SK-MEL-5 (cell line): ENCODE measurements around the gene SMOC1. TPM values are rescaled to one million over a fixed set of nuclear protein-coding genes. Genes with fewer than 3 reads are reported as not detected.

ENCODE experiments used
- DNase-seq: peaks from one replicate; pipeline ENCODE4 v3.0.0-alpha.2; 2016; ENCODE audit warnings: low read depth, low spot score
- in situ Hi-C: cut with HindIII; loops from 2 replicates; pipeline ENCODE4 v1.10.0; 2016; ENCODE audit warnings: low sequenced_read_pairs, high pct_unique_total_duplicates, low pct_unique_long_range_greater_than_20kb
- polyA plus RNA-seq, 2 experiments: library from polyadenylated mRNA; depleted of rRNA; stranded (reverse); fragments of >200 nt; gene quantifications; 2 replicates each; pipeline ENCODE4 v1.2.3, GENCODE V29; 2015
- total RNA-seq: library from RNA; depleted of rRNA; stranded (reverse); fragments of >200 nt; shearing (Covaris generic); gene quantifications from 2 replicates; pipeline ENCODE4 v1.2.3, GENCODE V29; 2014; rRNA removed

SMOC1 gene, protein sequence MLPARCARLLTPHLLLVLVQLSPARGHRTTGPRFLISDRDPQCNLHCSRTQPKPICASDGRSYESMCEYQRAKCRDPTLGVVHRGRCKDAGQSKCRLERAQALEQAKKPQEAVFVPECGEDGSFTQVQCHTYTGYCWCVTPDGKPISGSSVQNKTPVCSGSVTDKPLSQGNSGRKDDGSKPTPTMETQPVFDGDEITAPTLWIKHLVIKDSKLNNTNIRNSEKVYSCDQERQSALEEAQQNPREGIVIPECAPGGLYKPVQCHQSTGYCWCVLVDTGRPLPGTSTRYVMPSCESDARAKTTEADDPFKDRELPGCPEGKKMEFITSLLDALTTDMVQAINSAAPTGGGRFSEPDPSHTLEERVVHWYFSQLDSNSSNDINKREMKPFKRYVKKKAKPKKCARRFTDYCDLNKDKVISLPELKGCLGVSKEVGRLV
- total RNA-seq = 0.08 TPM in 1 of 2 replicates, not detected in the other
- 0.30 and 0.43 TPM in 2 replicates for polyA plus RNA-seq (2015; cell fraction: cytosol; rRNA removed)
- 0.11 and 0.22 TPM in 2 replicates for polyA plus RNA-seq (2015; cell fraction: nucleus; rRNA removed)

- in situ Hi-C loops = no loop called here
- DNase-seq = peak; percentile 42
Observed at GRCh38 chr14:69879175-69880043, at the start of gene SMOC1. Gene SMOC1 (plus strand): TSS chr14:69879416. CDS start chr14:69879679, 263 bp downstream.

GRCh38 chr14:69838881-69839416 lies 40.3 kb upstream of the SMOC1 start:
- in situ Hi-C loops = no loop called here
- no peak for DNase-seq

GRCh38 chr14:69839661-69840060 lies 39.6 kb upstream of the SMOC1 start:
- no peak for DNase-seq
- in situ Hi-C loops = no loop called here

DNA sequence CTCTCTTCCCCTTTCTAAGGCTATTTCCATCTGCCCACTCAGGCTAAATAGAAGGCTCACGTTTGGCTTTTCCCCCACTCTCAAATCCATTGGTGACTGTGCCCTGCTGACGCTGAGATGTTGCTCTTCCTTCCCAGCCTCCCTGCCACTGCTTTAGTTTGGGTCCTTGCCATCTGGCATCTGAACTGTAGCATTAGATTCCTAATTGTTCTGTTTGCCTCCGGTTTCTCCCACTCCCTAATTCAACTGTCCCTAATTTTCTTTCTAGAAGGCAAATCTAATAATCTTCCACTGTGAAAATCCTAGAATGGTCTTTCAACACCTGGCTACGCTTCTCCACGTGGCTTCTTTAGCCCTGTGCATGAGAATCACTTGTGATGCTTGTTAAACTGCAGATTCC lies 37.6 kb upstream of the SMOC1 start:
- DNase-seq = no peak
- in situ Hi-C loops = no loop called here

DNA sequence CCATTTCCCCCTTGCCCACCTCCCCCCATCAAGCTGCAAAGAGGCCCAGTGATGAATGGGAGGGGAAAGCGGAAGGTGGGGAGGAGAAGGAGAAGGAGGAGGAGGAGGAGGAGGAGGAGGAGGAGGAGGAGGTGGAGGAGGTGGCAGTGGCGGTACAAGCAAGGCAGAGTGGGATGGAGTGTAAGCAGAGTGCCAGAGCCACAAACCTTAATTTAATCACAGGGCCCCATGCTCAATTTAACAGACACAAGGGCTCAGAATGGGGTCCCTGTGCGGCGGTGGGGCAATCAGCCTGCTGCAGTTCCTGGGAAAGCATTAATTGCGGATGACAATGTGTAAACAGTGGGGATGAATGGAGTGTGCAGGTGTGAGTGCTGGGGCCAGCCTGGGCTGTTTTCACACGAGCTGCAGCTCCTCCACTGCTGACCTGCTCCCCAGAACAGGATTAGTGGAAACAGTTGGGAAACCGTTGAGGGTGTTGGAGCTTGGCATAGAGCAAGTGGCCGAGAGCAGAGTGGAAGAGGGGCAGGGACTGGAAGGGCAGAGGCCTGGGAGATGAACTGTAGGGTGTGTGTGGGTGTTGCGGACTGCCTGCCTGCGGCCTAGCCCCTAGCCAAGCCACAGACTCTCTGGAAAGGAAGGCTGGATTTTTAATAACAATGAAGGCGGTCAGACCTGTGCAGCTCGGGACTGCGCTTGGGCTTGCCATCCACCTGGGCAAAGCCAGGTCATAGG lies 36.4 kb upstream of the SMOC1 start:
- DNase-seq = no peak
- in situ Hi-C loops = no loop called here

- in situ Hi-C loops = no loop called here
- DNase-seq = no peak
Observed at GRCh38 chr14:69844171-69844570, 35.0 kb upstream of the SMOC1 start.

DNA sequence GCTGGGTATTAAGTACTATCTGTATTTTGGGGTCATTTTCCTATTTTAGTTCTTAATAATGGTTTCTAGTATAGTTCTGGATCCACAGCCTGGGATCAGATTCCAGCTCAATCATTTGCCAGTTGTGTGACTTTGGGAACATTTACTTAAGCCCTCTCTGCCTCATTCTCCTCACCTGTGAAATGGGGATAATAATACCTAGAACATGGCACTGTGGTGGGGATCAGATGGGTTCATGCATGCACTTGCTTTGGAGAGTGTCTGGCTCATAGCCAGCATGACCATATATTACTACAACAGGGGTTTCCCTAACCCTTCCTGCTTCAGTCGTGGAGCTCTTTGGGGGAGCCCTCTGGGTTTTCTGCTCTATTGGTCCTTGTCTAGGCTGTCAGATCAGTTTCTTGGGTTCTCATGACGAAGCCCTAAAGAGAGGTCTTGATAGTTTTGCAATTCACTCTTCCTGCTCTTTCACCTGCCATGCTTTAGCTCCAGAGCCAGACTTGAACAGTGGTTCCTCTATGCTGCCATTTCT lies 34.1 kb upstream of the SMOC1 start:
- in situ Hi-C loops = no loop called here
- no peak for DNase-seq

- DNase-seq = peak; percentile 24
- in situ Hi-C loops = no loop called here
Observed at GRCh38 chr14:69845787-69846186, 33.4 kb upstream of the SMOC1 start.

DNA sequence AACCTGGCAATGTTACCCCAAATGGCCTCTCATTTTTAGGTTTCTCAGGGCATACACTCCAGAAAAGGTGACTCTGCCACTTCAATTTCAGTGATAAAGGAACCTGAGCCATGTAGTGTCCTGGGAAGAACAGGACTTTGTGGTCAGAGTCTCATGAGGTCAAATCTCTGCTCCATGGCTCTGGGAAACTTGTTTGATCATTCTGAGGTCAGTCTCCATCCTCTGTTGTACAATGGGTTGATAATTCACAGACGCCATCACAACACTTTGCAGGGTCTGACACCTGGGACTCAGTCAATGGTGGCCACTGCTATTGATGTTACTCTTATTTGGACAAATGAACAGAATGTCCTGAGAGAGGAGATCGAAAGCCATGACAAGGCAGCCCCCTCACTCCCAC lies 31.1 kb upstream of the SMOC1 start:
- in situ Hi-C loops = no loop called here
- no peak for DNase-seq

- in situ Hi-C loops = no loop called here
- peak; percentile 55 for DNase-seq
Observed at GRCh38 chr14:69848903-69849391, 30.3 kb upstream of the SMOC1 start.

GRCh38 chr14:69850086-69850735 lies 29.0 kb upstream of the SMOC1 start:
- no peak for DNase-seq
- in situ Hi-C loops = no loop called here

- in situ Hi-C loops = no loop called here
- no peak for DNase-seq
Observed at GRCh38 chr14:69850736-69851112, 28.5 kb upstream of the SMOC1 start.

- in situ Hi-C loops = no loop called here
- DNase-seq = no peak
Observed at GRCh38 chr14:69852531-69853321, 26.5 kb upstream of the SMOC1 start.

DNA sequence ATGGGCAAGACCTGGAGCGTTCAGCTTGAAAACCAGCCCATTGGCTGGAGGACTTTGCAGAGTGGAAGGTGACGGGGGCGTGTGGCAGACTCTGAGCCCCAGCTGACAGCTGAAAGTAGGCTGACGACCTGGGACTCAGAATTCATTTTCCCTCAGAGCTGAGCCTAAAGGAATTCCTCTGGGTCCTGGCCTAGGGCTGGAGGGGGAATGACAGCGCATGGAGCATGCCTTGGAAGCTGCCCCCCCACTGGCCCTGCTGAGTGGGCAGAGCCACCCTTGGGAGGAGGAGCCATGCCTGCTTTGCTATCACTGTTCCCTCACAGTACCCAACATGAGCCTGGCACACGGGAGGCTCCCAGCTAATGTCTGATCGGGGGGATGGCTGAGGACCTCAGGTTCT lies 25.4 kb upstream of the SMOC1 start:
- no peak for DNase-seq
- in situ Hi-C loops = no loop called here

DNA sequence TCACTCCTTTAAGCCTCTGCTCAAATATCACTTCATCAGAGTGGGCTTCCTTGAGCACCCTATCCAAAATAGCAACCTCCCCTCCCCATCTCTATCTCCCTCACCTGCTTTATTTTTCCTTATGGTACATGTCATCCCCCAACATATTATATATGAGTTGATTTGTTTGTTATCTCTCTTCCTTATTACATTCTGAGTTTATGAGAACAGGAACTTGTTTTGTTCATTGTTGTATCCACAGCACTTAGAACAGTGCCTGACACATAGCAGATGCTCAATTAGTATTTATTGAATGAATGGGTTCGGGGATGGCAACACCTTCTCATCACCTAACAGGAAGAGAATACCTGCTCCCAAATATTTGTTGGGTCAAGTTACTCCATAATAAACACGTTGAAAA lies 24.6 kb upstream of the SMOC1 start:
- in situ Hi-C loops = no loop called here
- DNase-seq = no peak

DNA sequence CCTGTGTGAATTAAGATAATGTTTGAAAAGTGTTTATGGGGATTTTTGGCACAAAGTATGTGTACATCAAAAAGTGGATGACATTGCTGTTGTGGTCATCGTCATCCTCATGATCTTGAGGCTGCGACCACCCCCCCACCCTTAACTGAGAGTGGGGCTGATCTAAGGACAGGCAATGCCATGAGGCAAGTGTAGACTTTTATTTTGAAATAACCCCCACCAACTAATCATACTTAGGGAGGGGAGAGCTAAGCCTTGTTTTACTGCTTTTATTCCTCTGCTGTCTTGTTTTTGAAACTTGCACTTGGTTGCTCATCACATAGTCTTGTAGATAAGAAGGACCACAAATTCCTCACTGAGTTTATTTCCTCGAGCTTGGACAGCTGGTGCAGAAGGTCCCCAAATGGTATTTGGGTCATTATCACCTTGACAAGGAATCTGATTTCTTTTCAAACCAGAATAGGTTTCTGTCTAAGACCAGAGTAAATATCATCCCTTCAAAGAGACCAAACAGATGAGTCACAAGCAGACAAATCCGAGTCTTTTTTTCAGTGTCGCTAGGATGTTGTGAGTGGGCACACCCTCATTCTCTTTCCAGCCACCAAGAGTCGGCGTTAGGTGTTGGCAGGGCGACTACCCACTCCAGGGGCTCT lies 23.9 kb upstream of the SMOC1 start:
- in situ Hi-C loops = no loop called here
- no peak for DNase-seq
